Endodermal cell (in vitro differentiated cells): ENCODE data around the gene KLF14. TPM values are rescaled to one million over a fixed set of nuclear protein-coding genes. Genes with fewer than 3 reads are reported as not detected.
A peak's percentile ranks its signal among the peaks of the same experiment; 100 is the strongest.

Experiments used
- DNase-seq: peaks from one replicate; pipeline ENCODE4 v3.0.0-alpha.2; 2017
- H3K27ac ChIP-seq: 2 replicates; pipeline ENCODE4 v1.5.1; 2013; ENCODE audit warnings: mild to moderate bottlenecking, low read depth, low read length, moderate library complexity
- H3K27me3 ChIP-seq: 2 replicates; pipeline ENCODE4 v1.6.1; 2013; ENCODE audit warnings: mild to moderate bottlenecking, low read length, moderate library complexity; ENCODE audit not compliant: insufficient read depth, control insufficient read depth, poor library complexity, severe bottlenecking
- H3K36me3 ChIP-seq: 2 replicates; pipeline ENCODE4 v1.7.0; 2013; ENCODE audit warnings: mild to moderate bottlenecking, low read length, moderate library complexity; ENCODE audit not compliant: control insufficient read depth, insufficient read depth
- H3K4me1 ChIP-seq: one replicate; pipeline ENCODE4 v1.7.0; 2013; ENCODE audit warnings: low read length; ENCODE audit not compliant: control insufficient read depth, insufficient read depth
- H3K4me3 ChIP-seq: 2 replicates; pipeline ENCODE4 v1.5.1; 2013; ENCODE audit warnings: mild to moderate bottlenecking, low read length, moderate library complexity
- H3K9ac ChIP-seq: 2 replicates; pipeline ENCODE4 v1.6.1; 2013; ENCODE audit warnings: mild to moderate bottlenecking, low read length, moderate library complexity; ENCODE audit not compliant: poor library complexity, severe bottlenecking; ENCODE audit errors: extremely low read depth
- H3K9me3 ChIP-seq: 2 replicates; pipeline ENCODE4 v1.6.1; 2013; ENCODE audit warnings: mild to moderate bottlenecking, low read length, moderate library complexity; ENCODE audit not compliant: control insufficient read depth
- H3K27ac Mint-ChIP-seq: 2 replicates; pipeline ENCODE4 v1.8.0; 2020; ENCODE audit warnings: mixed read lengths
- H3K27me3 Mint-ChIP-seq: 2 replicates; pipeline ENCODE4 v1.8.0; 2021; ENCODE audit warnings: mild to moderate bottlenecking, mixed read lengths; ENCODE audit not compliant: insufficient read depth
- H3K36me3 Mint-ChIP-seq: 2 replicates; pipeline ENCODE4 v1.8.0; 2020; ENCODE audit warnings: low read depth, mixed read lengths
- H3K4me1 Mint-ChIP-seq: 2 replicates; pipeline ENCODE4 v1.8.0; 2020; ENCODE audit warnings: mixed read lengths
- H3K4me3 Mint-ChIP-seq: 2 replicates; pipeline ENCODE4 v1.8.0; 2020; ENCODE audit warnings: mild to moderate bottlenecking, moderate library complexity, mixed read lengths
- H3K9me3 Mint-ChIP-seq: 2 replicates; pipeline ENCODE4 v1.8.0; 2020; ENCODE audit warnings: mild to moderate bottlenecking, mixed read lengths
- CTCF ChIP-seq: fragments of 200-600 bp; sonication (generic); conservative IDR thresholded peaks from 2 replicates; pipeline ENCODE4 v1.5.0; 2021; ENCODE audit warnings: antibody characterized with exemption, mild to moderate bottlenecking
- WGBS, 2 experiments: methylation state at CpG; one replicate each; pipeline versions ENCODE4 v1.1.5 to v1.1.7; 2013; ENCODE audit warnings: missing lambda C conversion rate in 2 of 2, mixed read lengths in 1 of 2; ENCODE audit not compliant: insufficient coverage in 1 of 2, insufficient read length in 1 of 2; 5-methylcytosine and 5-hydroxymethylcytosine counted together
- total RNA-seq, 2 donors: library from RNA; stranded (reverse); fragmentation: NEBNext Ultra II Directional in 1 of 2; extraction: Animal tissue kit (Norgen Biotek cat#: 25700) in 1 of 2; gene quantifications; 2 replicates in 1 of 2; 3 replicates in 1 of 2; pipeline ENCODE4 v1.2.1, GENCODE V29; 2021

Gene KLF14
- total RNA-seq, 2 donors from 2014 or later: not detected

- Histone ChIP-seq H3K9me3 (peaks cover 7% of the 10 kb centered on the region), H3K36me3 (no peaks in the 10 kb centered on the region), H3K27me3 (peaks cover 97% of the 10 kb centered on the region), H3K9ac (no peak overlapping the region), H3K4me3 (no peak overlapping the region), H3K4me1 (no peaks in the 10 kb centered on the region), H3K27ac (no peak overlapping the region)
- no peak for DNase-seq
- H3K36me3 Mint-ChIP-seq: no peaks in the 10 kb centered on the region
- H3K4me3 Mint-ChIP-seq: no peak overlapping the region
- no peak overlapping the region for H3K27ac Mint-ChIP-seq
- TF ChIP-seq CTCF: no peak
- peaks cover 66% of the 10 kb centered on the region for H3K27me3 Mint-ChIP-seq
- WGBS, 2 experiments: 80 to 86% methylated on average over 1 to 4 of the region's 5 CpGs
- H3K9me3 Mint-ChIP-seq: peaks cover 6% of the 10 kb centered on the region
- peaks cover 3% of the 10 kb centered on the region for H3K4me1 Mint-ChIP-seq
Observed at GRCh38 chr7:130736298-130736900, 2.4 kb upstream of the KLF14 start.

DNA sequence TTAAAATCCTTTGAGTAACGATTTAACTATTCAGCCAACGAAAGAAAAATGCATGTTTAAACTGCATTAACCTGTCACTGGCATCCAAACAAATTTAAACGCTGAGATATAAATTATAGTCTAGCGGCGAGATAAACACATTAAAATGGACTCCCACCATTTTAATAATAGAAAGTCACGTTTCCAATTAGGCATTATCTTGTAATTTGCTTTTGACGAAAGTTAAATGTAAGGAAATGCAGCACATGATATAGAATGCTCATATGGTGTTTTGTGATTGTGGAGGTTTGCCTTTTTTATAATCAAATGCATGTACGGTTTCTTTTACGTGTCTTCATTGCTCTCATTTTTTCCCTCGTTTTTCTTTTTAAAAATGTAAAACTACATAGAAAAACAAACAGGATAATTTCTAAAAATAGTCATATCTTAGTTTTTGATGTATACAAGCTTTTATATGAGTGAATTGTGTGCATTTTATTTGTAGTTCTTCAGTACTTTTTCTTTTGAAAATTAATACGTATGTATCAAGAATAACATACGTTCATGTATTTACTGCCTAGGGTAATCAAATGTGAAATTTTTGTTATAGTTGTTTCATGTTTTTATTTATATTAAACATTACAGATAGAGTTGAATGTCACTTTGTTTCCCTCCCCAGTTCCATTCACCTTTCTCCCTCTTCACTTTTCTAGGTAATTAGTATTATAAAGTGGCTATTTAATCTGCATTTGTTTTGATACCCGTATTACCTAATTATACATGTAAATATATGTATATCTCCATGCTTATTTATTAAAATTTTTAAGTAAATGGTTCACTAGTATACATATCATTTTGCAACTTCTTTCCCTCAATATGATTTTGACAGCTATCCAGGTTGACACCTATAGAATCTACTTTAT is 1.1 kb upstream of the KLF14 start:
- no peaks in the 10 kb centered on the region for H3K36me3 Mint-ChIP-seq
- peaks cover 79% of the 10 kb centered on the region for H3K27me3 Mint-ChIP-seq
- peaks cover 6% of the 10 kb centered on the region for H3K9me3 Mint-ChIP-seq
- peaks cover 3% of the 10 kb centered on the region for H3K4me1 Mint-ChIP-seq
- peak overlapping the region; percentile 78 for H3K4me3 ChIP-seq
- WGBS, 2 experiments: 6 to 24% methylated on average over 3 to 11 of the region's 13 CpGs
- peaks cover 97% of the 10 kb centered on the region for H3K27me3 ChIP-seq
- no peak overlapping the region for H3K9ac ChIP-seq
- H3K27ac ChIP-seq: no peak overlapping the region
- H3K4me1 ChIP-seq: no peaks in the 10 kb centered on the region
- no peak for DNase-seq
- no peak for TF ChIP-seq CTCF
- H3K4me3 Mint-ChIP-seq: peak overlapping the region; percentile 61
- no peak overlapping the region for H3K27ac Mint-ChIP-seq
- H3K36me3 ChIP-seq: no peaks in the 10 kb centered on the region
- peaks cover 7% of the 10 kb centered on the region for H3K9me3 ChIP-seq

- no peak overlapping the region for H3K27ac ChIP-seq
- peaks cover 7% of the 10 kb centered on the region for H3K9me3 ChIP-seq
- no peaks in the 10 kb centered on the region for H3K36me3 ChIP-seq
- Mint-ChIP-seq H3K4me3 (peak overlapping the region; percentile 61), H3K9me3 (peaks cover 6% of the 10 kb centered on the region), H3K27me3 (peaks cover 92% of the 10 kb centered on the region), H3K4me1 (peaks cover 3% of the 10 kb centered on the region), H3K36me3 (no peaks in the 10 kb centered on the region), H3K27ac (no peak overlapping the region)
- peak; percentile 37 for TF ChIP-seq CTCF
- 5 to 9% methylated on average over 31 to 100 of the region's 100 CpGs for WGBS, 2 experiments
- H3K9ac ChIP-seq: no peak overlapping the region
- DNase-seq: peak; percentile 79
- no peaks in the 10 kb centered on the region for H3K4me1 ChIP-seq
- peaks cover 97% of the 10 kb centered on the region for H3K27me3 ChIP-seq
- H3K4me3 ChIP-seq: peak overlapping the region; percentile 62
Observed at GRCh38 chr7:130732980-130733930, 752 bp downstream of the KLF14 start.
